ENCODE results near the gene TNFRSF9. TPM values are rescaled to one million over a fixed set of nuclear protein-coding genes. Genes with fewer than 3 reads are reported as not detected.
"Not testable (repeated sequence)": the region's sequence is repeated elsewhere in the genome, so short reads cannot be mapped to it uniquely, and the experiment has no call there.

The TNFRSF9 gene
- total and polyA plus RNA-seq, 9 of the 15 experiments (the other 6 are each of a cell fraction or from before 2014, with no cell fraction given) = 0.04 to 0.29 (median 0.08) TPM; not detected in 1

GRCh38 chr1:7928247-7928646, 12.4 kb downstream of the TNFRSF9 start:
- intact Hi-C loops (cut with micrococcal nuclease) = no loop called here
- no peak for ATAC-seq
- H3K27me3 ChIP-seq (ENCODE audit: control insufficient read depth in 2 of 2, insufficient read depth in 2 of 2, low read length in 2 of 2) = peaks cover 35 to 56% of the 10 kb centered on the region in 2 experiments
- H2AFZ ChIP-seq (ENCODE audit: low read depth, low read length) = no peak overlapping the region
- no peak for DNase-seq (ENCODE audit: extremely low read depth in 1 of 4, low spot score in 3 of 4)
- H3K4me3 ChIP-seq = no peak overlapping the region
- H3K27ac ChIP-seq (ENCODE audit: extremely low read depth, low read depth, low read length) = no peak overlapping the region
- no peaks in the 10 kb centered on the region; a peak in 1 of 5 replicates for H3K4me1 ChIP-seq (replicated peaks in 1 of 2; ENCODE audit: control insufficient read depth in 2 of 2, insufficient read depth in 2 of 2, low read length in 2 of 2)
- BruUV-seq (replicated peaks) = no TSS peak
- TF ChIP-seq ZNF146 (CRISPR knock-in tag; IDR thresholded peaks at IDR 0.05; ENCODE audit: unreplicated experiment) (peak; percentile 76), ARID1B (IDR thresholded peaks at IDR 0.05) (no peak), PTTG1 (tag; IDR thresholded peaks at IDR 0.05; ENCODE audit: low read depth) (0 out of 2 replicates have a peak, but pooled peaks have one; percentile 22), ARID3A (IDR thresholded peaks at IDR 0.05; ENCODE audit: borderline replicate concordance, low read depth, low read length) (no peak), RBM25 (IDR thresholded peaks at IDR 0.05; ENCODE audit: low read depth, low read length, severe bottlenecking) (peak; percentile 59)
- no peaks in the 10 kb centered on the region for H3K9me3 ChIP-seq (replicated peaks; ENCODE audit: control insufficient read depth, insufficient read depth, low read depth, low read length)
- ChIA-PET CTCF (ENCODE audit: low intra/inter-chr PET ratio) (no interaction called here), POLR2A (interaction anchor here (1.1 kb wide), 1 partner anchor 21 kb away, joined by 3 read pairs; no protein-coding TSS in a partner anchor)
- no peaks in the 10 kb centered on the region for H3K79me2 ChIP-seq (ENCODE audit: control insufficient read depth, insufficient read depth, low read length)
- FAIRE-seq = no peak
- no peak overlapping the region for H3K4me2 ChIP-seq (ENCODE audit: insufficient read depth, low read length)
- H3K36me3 ChIP-seq (ENCODE audit: control insufficient read depth, insufficient read depth, low read length) = no peaks in the 10 kb centered on the region
- in situ Hi-C loops (cut with MboI) = no loop called here
- no peak overlapping the region for H3K9ac ChIP-seq (ENCODE audit: insufficient read depth in 1 of 2, low read depth in 2 of 2, low read length in 2 of 2)
- H4K20me1 ChIP-seq (replicated peaks; ENCODE audit: control insufficient read depth, insufficient read depth, low read length) = no peaks in the 10 kb centered on the region
- 6% methylated on average over 4 of the region's 4 CpGs for WGBS (ENCODE audit: insufficient coverage, low coverage, missing lambda C conversion rate)
- no peaks in the 10 kb centered on the region for H3K9me1 ChIP-seq (ENCODE audit: control insufficient read depth, insufficient read depth, low read length)

GRCh38 chr1:7927061-7927460, 13.6 kb downstream of the TNFRSF9 start:
- POLR2A ChIA-PET; H3K9ac ChIP-seq (ENCODE audit: insufficient read depth in 1 of 2, low read depth in 2 of 2, low read length in 2 of 2); CTCF ChIA-PET (ENCODE audit: low intra/inter-chr PET ratio); ATAC-seq; H3K9me1 ChIP-seq (ENCODE audit: control insufficient read depth, insufficient read depth, low read length); DNase-seq (ENCODE audit: extremely low read depth in 1 of 4, low spot score in 3 of 4); H3K4me1 ChIP-seq (replicated peaks in 1 of 2; ENCODE audit: control insufficient read depth in 2 of 2, insufficient read depth in 2 of 2, low read length in 2 of 2); in situ Hi-C loops (cut with MboI); H3K9me3 ChIP-seq (replicated peaks; ENCODE audit: control insufficient read depth, insufficient read depth, low read depth, low read length); H3K79me2 ChIP-seq (ENCODE audit: control insufficient read depth, insufficient read depth, low read length); intact Hi-C loops (cut with micrococcal nuclease); H3K36me3 ChIP-seq (ENCODE audit: control insufficient read depth, insufficient read depth, low read length); H3K4me3 ChIP-seq; H3K27ac ChIP-seq (ENCODE audit: extremely low read depth, low read depth, low read length); H4K20me1 ChIP-seq (replicated peaks; ENCODE audit: control insufficient read depth, insufficient read depth, low read length); H2AFZ ChIP-seq (ENCODE audit: low read depth, low read length); BruUV-seq (replicated peaks); H3K4me2 ChIP-seq (ENCODE audit: insufficient read depth, low read length); FAIRE-seq: not testable (repeated sequence)
- WGBS (ENCODE audit: insufficient coverage, low coverage, missing lambda C conversion rate) = 13% methylated on average over 8 of the region's 8 CpGs
- H3K27me3 ChIP-seq (ENCODE audit: control insufficient read depth in 2 of 2, insufficient read depth in 2 of 2, low read length in 2 of 2) = peaks cover 28 to 53% of the 10 kb centered on the region in 2 experiments

Measured in K562 (cell line).